GM18867 (cell line): Measurements from ENCODE around the gene GAS6.
"Not testable (repeated sequence)": the region's sequence is repeated elsewhere in the genome, so short reads cannot be mapped to it uniquely, and the experiment has no call there.

ENCODE experiments used
- ATAC-seq: cut with Tn5 transposase; IDR thresholded peaks from one replicate; pipeline ENCODE4 v1.9.1; 2021; ENCODE audit warnings: mild to moderate bottlenecking, moderate library complexity; ENCODE audit not compliant: unreplicated experiment

The GAS6 gene

GRCh38 chr13:113874579-113875428 lies 10.9 kb upstream of the GAS6 start:
- ATAC-seq, result no peak

- no peak for ATAC-seq
Observed at GRCh38 chr13:113874177-113874576, 10.3 kb upstream of the GAS6 start.

GRCh38 chr13:113869263-113869662 lies 5.4 kb upstream of the GAS6 start:
- ATAC-seq, result no peak

- ATAC-seq, result not testable (repeated sequence)
Observed at GRCh38 chr13:113867913-113868312, 4.0 kb upstream of the GAS6 start.

- no peak for ATAC-seq
Observed at GRCh38 chr13:113865427-113865826, 1.6 kb upstream of the GAS6 start.

- ATAC-seq, result no peak
Observed at GRCh38 chr13:113864273-113864890, 506 bp upstream of the GAS6 start.

GRCh38 chr13:113862931-113863523 lies 849 bp downstream of the GAS6 start:
- no peak for ATAC-seq

GRCh38 chr13:113862191-113862930 lies 1.5 kb downstream of the GAS6 start:
- no peak for ATAC-seq

- ATAC-seq, result no peak
Observed at GRCh38 chr13:113861433-113862030, 2.3 kb downstream of the GAS6 start.

- ATAC-seq, result no peak
Observed at GRCh38 chr13:113860665-113861432, 3.0 kb downstream of the GAS6 start.

- ATAC-seq, result no peak
Observed at GRCh38 chr13:113860051-113860664, 3.7 kb downstream of the GAS6 start.

GRCh38 chr13:113859311-113860050 lies 4.4 kb downstream of the GAS6 start:
- ATAC-seq, result no peak

GRCh38 chr13:113857531-113858195 lies 6.2 kb downstream of the GAS6 start:
- ATAC-seq, result no peak

- ATAC-seq, result no peak
Observed at GRCh38 chr13:113856716-113857065, 7.2 kb downstream of the GAS6 start.

- ATAC-seq, result no peak
Observed at GRCh38 chr13:113855931-113856715, 7.8 kb downstream of the GAS6 start.

GRCh38 chr13:113855012-113855921 lies 8.6 kb downstream of the GAS6 start:
- ATAC-seq, result no peak
